GM21619 (cell line): Measurements from ENCODE around the gene CCDC148.

Experiments used
- ATAC-seq: cut with Tn5 transposase; IDR thresholded peaks from one replicate; pipeline ENCODE4 v1.9.1; 2021; ENCODE audit not compliant: unreplicated experiment

CCDC148 gene

GRCh38 chr2:158182676-158183295 lies 273.8 kb downstream of the CCDC148 start:
- ATAC-seq: no peak

- no peak for ATAC-seq
These were observed 275.4 kb downstream of the CCDC148 start for GRCh38 chr2:158181171-158181570.

DNA sequence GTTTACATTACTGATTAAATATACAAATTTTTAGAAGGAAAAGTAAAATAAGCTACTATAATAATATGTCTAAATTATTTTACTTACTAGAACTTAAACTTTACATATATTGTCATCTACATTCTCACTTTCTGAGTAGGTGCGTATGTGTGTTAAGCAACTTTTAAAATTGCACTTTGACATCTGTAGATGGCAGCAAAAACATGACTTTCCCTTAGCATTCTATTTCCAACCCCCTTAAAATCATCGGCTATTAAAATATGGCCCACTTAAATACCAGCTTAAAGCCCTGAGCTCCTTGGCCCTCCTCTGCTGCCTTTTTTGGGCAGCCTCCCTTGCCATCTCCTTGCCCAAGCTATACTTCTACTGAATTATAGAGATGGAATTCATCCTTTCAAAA lies 276.9 kb downstream of the CCDC148 start:
- ATAC-seq: no peak

DNA sequence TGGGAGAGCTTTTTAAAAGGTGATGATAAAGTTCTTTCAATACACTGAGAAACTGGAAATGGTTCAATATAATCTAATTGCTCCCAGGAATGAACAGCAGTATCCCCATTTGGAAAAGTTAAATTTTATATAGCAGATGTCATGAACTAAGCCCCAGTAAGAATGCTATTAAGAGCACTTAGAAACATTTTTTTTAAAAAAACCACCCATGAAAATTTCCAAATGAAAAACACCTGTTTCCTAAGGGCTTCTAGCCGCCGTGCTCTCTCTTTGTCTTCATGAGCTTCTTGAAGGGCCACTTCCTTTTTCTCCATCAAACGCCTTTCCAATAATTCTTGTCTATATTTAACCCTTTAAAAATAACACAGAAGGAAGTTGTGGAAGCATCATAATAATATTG lies 277.9 kb downstream of the CCDC148 start:
- ATAC-seq: no peak

DNA sequence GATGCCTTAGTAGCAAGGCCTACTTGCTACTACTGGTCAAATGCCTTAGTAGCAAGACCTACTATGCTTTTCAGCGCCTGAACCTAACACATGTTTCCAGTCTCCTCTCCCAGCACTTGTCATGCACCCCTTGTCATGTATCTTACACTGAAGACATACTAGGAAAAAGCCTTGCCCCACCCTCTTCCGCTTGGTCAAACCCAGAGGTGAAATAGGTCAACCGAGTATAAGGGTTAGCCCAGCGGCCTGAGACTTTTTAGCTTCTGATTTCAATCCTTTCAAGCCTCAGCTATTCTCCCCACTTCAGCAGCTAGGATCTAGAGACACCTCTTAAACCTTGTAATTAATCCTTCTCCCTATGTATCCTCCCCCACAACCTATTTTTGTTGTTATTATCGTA lies 281.6 kb downstream of the CCDC148 start:
- ATAC-seq: no peak

GRCh38 chr2:158174495-158174894 lies 282.1 kb downstream of the CCDC148 start:
- ATAC-seq: no peak

- no peak for ATAC-seq
These were observed 283.8 kb downstream of the CCDC148 start for GRCh38 chr2:158172719-158173118.

DNA sequence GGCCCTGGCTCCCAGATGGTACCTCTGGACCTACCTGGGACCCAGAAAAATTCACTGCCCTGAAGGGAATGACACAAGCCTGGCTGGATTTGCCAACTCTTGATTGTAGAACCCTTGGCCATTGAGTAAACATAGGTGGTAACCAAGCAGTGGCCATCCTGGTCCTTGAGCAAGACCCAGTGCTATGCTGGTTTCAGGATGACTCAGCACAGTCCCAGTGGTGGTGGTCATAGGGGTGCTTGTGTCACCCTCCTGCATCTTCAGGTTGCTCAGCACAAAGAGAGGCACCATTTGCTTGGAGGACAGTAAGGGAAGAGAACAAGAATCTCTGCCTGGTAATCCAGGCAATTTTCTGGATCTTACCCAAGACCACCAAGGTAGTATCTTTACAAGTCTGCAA lies 302.0 kb downstream of the CCDC148 start:
- no peak for ATAC-seq

GRCh38 chr2:158153270-158154015 lies 303.1 kb downstream of the CCDC148 start:
- no peak for ATAC-seq

DNA sequence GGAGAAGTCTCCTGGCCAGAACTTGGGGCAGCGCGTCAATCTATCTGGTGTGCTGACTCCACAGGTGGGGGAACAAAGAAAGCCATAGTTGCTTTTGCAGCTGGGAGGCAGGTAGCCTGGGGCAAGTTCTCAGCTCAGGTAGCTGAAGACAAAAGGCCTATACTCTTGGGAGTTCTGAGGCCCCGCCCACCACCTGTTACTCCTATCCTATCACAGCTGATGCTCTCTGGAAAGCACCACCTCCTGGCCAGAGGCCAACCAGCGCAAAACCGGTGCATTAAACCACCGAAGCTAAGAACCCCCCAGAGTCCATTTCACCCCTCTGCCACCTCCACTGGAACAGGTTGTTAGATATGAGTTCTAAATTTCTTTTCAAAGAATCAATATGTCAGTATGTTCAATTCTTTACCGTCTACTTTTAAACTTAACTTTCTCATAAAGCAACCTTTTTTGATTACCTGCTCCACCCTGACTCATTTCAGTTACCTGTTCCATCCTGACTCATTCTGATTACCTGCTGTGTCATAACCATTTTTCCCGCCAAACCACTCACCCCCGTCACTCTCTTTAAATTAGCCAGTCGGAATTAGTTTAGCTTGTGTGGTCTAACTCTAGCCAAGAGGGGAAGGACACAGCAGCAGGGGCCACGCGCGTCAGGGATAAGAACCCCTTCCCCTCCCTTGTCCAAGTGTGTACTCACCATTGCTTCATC lies 311.5 kb downstream of the CCDC148 start:
- ATAC-seq: no peak

GRCh38 chr2:158143703-158144360 lies 312.7 kb downstream of the CCDC148 start:
- no peak for ATAC-seq

DNA sequence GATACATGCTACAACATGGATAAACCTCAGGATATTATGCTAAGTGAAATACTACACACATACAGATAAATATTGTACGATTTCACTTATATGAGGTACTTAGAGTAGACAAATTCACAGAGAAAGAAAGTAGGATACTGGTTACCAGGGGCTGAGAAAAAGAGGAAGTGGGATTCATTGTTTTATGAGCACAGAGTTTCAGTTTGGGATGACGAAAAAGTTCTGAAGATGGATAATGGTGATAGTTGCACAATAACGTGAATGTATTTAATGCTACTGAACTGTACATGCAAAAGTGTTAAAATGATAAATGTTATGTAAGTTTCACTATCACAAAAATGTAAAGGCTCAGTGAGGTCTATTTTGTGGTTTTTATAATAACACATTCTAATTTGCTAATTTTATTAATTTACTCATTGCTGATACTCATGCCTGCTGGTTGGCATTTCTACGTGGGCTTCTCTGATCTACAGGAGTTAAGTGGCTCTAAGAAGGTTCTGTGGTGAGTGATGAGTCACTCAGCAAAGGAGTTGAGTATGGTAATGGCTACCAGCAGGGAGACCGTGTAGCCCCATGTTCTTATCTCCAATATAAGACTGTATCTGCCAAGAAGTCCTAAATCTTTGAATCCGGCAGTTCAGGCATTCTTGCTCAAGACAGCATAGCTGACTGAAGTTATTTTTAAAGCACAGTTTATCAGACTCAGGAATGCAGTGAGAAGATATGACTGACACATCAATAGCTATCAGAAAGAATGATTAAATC lies 313.8 kb downstream of the CCDC148 start:
- no peak for ATAC-seq

DNA sequence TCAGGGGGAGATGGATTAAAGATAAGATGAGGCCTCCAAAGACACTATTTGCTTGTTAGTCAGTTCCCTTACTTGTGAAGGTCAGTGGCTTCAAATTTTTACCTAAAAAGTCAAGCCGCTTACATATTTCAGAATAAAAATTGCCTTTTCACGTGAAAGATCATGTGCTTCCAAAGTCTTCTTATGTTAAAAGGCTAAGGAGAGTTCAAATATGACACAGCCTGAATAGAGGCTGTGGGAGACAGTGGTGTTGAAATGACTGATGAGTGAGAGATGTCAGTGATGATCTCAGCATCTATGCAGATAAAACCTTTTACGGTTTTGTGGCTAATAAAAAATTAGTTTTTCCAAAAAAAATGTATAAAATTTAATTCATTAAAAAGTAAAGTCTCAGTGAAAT lies 314.4 kb downstream of the CCDC148 start:
- no peak for ATAC-seq

DNA sequence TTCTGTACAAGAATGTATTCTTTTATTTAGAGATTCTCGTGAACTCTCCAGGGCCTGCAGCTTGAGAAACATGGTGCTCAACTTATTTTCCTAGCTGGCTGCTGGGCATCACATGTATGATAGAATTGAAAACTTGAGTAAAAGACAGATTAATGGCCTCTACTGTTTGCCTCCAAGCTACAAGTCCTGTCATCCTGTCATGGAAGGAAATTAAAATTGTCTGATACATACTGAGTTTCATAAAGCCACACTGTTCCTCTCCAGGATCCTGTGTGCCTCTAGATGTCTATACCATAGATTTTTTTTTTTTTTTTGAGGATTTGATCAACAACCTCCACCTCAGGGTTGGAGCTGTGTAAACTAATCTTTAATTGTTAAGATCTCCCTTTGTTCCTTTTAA lies 316.4 kb downstream of the CCDC148 start:
- no peak for ATAC-seq

DNA sequence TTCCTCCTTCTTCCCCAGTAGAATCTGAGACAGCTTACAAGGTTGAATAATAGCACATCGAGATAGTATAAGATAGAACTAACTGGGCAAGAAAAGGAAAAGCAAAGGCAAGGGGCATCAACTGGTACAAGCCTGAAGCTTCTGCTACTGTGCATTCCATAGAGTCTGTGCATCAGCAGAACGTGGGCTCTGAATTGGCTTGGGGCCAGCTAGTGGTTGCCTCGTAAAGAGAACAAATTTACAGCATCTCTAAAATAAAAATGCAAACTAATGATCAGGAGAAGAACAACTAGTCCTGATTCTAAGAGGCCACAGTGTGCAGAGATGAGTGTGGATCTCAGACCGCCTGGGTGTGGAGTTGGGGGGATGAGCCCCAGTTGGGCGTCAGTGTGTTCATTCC lies 318.3 kb downstream of the CCDC148 start:
- ATAC-seq: no peak

DNA sequence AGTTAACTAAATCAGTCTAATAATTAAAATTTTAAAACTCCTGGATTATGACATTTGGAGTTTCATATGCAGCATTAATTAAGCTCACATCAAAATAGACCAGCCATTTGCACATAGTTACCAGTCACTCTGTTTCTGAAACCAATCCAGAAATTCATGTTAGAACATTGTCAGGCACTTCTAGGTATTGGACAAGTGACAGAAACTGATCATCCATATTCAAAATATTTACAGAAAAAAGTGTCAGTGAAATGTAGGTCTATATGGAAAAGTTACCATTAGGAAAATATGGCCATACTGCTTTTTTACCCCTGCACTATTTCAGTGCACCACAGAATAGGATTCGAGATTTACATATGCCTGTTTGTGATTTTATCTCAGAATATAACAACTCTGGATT lies 321.5 kb downstream of the CCDC148 start:
- no peak for ATAC-seq

GRCh38 chr2:158134655-158135054 lies 321.9 kb downstream of the CCDC148 start:
- no peak for ATAC-seq

GRCh38 chr2:158134055-158134454 lies 322.5 kb downstream of the CCDC148 start:
- no peak for ATAC-seq

GRCh38 chr2:158131919-158132566 lies 324.5 kb downstream of the CCDC148 start:
- ATAC-seq: no peak

GRCh38 chr2:158131483-158131912 lies 325.1 kb downstream of the CCDC148 start:
- ATAC-seq: no peak
